Osteoblast (primary cell): ENCODE data around the gene HOXC11. TPM values are rescaled to one million over a fixed set of nuclear protein-coding genes. Genes with fewer than 3 reads are reported as not detected.
A peak's percentile ranks its signal among the peaks of the same experiment; 100 is the strongest.

Experiments
- DNase-seq: peaks from one replicate; pipeline ENCODE4 v3.0.0; 2011; ENCODE audit warnings: low spot score, mixed read lengths; ENCODE audit not compliant: insufficient read length; ENCODE audit errors: missing footprints
- H2AFZ ChIP-seq: 2 replicates; pipeline ENCODE4 v1.6.0; 2011; ENCODE audit warnings: mild to moderate bottlenecking, low read length
- H3K27ac ChIP-seq: 2 replicates; pipeline ENCODE4 v1.5.1; 2011; ENCODE audit warnings: mild to moderate bottlenecking, low read depth, low read length, moderate library complexity
- H3K27me3 ChIP-seq: 2 replicates; pipeline ENCODE4 v1.6.0; 2012; ENCODE audit warnings: mild to moderate bottlenecking, control low read depth, inconsistent platforms, low read length, moderate library complexity; ENCODE audit not compliant: insufficient read depth
- H3K36me3 ChIP-seq: 2 replicates; pipeline ENCODE4 v1.5.1; 2011; ENCODE audit warnings: mild to moderate bottlenecking, low read length, control low read depth, moderate library complexity; ENCODE audit not compliant: insufficient read depth
- H3K4me1 ChIP-seq: 2 replicates; pipeline ENCODE4 v1.5.1; 2011; ENCODE audit warnings: mild to moderate bottlenecking, low read length, control low read depth, moderate library complexity; ENCODE audit not compliant: insufficient read depth
- H3K4me2 ChIP-seq: 2 replicates; pipeline ENCODE4 v1.6.0; 2011; ENCODE audit warnings: mild to moderate bottlenecking, low read length; ENCODE audit not compliant: insufficient read depth
- H3K4me3 ChIP-seq: fragments of 200-600 bp; sonication (generic); 3 replicates; pipeline ENCODE4 v1.5.1; 2012; ENCODE audit warnings: mild to moderate bottlenecking, low read length, inconsistent platforms; ENCODE audit not compliant: insufficient read depth
- H3K79me2 ChIP-seq: 2 replicates; pipeline ENCODE4 v1.6.0; 2012; ENCODE audit warnings: mild to moderate bottlenecking, low read length, control low read depth, inconsistent platforms; ENCODE audit not compliant: insufficient read depth
- H3K9me3 ChIP-seq: 2 replicates; pipeline ENCODE4 v1.5.1; 2011; ENCODE audit warnings: low read depth, low read length, control low read depth
- H4K20me1 ChIP-seq: 2 replicates; pipeline ENCODE4 v1.6.0; 2012; ENCODE audit warnings: mild to moderate bottlenecking, low read length, control low read depth; ENCODE audit not compliant: insufficient read depth
- total RNA-seq: library from RNA; depleted of rRNA; stranded (reverse); fragments of >200 nt; gene quantifications from 2 replicates; pipeline ENCODE4 v1.2.3, GENCODE V29; 2012
- TF ChIP-seq, protein P1 (sequence below): IDR thresholded peaks from 2 replicates; pipeline ENCODE4 v1.5.1; 2011; ENCODE audit warnings: mild to moderate bottlenecking, low read depth, low read length, moderate library complexity; ENCODE audit errors: extremely low read depth

The HOXC11 gene
- total RNA-seq, 1 donor, result 1.1 TPM

DNA sequence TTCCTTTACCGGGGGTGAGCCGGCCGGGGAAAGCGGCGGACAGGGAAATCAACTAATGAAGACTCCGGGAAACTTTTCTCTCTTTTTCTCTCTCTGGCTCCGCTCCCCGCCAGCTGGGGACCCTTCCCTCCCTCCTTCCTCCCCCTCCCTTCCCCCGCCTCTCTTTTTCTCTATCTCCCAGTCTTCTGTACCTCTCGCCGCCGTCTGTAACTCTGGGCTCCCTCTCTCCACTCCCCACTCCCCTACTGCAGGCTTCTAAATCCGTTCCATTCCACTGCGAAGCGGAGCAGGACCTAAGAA, 6.9 kb upstream of the HOXC11 start:
- peak overlapping the region; percentile 70 for H2AFZ ChIP-seq
- no peaks in the 10 kb centered on the region for H4K20me1 ChIP-seq
- peaks cover 57% of the 10 kb centered on the region for H3K27me3 ChIP-seq
- DNase-seq, result no peak
- no peaks in the 10 kb centered on the region for H3K79me2 ChIP-seq
- no peaks in the 10 kb centered on the region for H3K4me1 ChIP-seq
- H3K9me3 ChIP-seq, result no peaks in the 10 kb centered on the region
- H3K4me3 ChIP-seq, result peak overlapping the region; percentile 64
- peak overlapping the region; percentile 71 for H3K4me2 ChIP-seq
- H3K27ac ChIP-seq, result no peak overlapping the region
- TF ChIP-seq, protein P1, sequence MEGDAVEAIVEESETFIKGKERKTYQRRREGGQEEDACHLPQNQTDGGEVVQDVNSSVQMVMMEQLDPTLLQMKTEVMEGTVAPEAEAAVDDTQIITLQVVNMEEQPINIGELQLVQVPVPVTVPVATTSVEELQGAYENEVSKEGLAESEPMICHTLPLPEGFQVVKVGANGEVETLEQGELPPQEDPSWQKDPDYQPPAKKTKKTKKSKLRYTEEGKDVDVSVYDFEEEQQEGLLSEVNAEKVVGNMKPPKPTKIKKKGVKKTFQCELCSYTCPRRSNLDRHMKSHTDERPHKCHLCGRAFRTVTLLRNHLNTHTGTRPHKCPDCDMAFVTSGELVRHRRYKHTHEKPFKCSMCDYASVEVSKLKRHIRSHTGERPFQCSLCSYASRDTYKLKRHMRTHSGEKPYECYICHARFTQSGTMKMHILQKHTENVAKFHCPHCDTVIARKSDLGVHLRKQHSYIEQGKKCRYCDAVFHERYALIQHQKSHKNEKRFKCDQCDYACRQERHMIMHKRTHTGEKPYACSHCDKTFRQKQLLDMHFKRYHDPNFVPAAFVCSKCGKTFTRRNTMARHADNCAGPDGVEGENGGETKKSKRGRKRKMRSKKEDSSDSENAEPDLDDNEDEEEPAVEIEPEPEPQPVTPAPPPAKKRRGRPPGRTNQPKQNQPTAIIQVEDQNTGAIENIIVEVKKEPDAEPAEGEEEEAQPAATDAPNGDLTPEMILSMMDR, result no peak
- no peaks in the 10 kb centered on the region for H3K36me3 ChIP-seq

DNA sequence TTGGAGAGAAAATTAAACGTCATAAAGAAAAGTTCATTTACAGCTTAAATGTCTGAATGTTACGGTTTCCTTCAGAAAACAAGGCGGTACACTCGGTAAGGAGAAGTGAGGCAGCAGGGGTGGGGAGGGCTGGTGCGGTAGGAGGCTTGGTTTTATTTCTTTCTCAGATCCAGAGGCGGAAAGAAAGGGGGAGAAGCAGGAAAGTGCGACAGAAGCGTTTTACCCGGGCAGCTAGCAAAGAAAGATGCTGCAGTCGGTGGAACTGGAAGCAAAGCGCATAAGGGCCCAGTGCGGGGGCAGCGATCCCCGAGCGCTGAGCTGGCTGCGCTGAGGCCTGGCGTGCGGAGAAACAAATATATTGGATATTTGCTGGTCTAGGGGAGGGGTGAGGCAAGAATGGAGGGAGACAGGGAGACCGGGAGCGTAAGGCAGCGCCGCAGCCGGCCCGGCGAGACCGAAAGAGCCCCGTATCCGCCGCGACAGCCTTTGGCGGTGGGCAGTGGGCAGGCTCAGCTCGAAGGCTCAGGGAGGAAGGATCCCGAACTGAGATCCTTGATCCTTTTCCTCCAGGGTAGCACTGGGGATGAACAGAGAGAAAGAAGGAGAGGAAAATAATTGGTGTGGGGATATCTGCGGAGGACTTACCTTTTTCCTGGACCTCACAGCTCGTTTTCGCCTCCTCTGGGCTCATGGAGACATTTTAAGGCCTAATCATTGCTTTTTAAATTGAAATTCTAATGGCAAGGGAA, 6.4 kb upstream of the HOXC11 start:
- Histone ChIP-seq H4K20me1 (no peaks in the 10 kb centered on the region), H3K4me1 (no peaks in the 10 kb centered on the region), H3K27ac (no peak overlapping the region), H3K79me2 (no peaks in the 10 kb centered on the region), H3K9me3 (no peaks in the 10 kb centered on the region), H2AFZ (peak overlapping the region; percentile 70), H3K36me3 (no peaks in the 10 kb centered on the region), H3K4me3 (peak overlapping the region; percentile 64), H3K4me2 (peak overlapping the region; percentile 71), H3K27me3 (peaks cover 57% of the 10 kb centered on the region)
- DNase-seq, result no peak
- TF ChIP-seq, protein P1, result no peak

DNA sequence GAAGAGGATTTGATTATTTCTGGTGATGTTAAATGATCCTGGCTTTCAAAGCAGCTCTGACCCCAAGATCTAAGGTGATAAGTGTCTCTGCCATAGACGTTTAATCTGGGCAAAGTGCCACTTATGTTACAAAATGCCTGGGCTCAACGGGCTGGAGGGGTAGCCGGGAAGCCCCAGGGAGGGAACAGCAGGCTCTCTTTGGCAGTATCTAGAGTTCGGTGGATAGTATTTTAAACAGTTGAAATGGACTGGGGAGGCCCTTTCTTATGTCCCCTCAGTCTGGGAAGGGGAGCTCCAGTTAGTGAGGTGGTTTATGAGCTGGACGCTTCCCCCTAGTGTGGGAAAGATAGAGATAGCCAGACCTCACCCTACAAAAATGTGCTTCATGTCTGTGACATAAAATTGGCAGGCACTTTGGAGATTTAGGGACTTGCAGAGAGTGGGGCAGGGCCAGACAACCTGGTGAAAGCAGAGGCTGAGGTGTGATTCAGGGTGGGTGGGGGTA, 5.5 kb upstream of the HOXC11 start:
- Histone ChIP-seq H2AFZ (no peak overlapping the region), H3K27ac (no peak overlapping the region), H4K20me1 (no peaks in the 10 kb centered on the region), H3K4me3 (peak overlapping the region; percentile 16), H3K4me1 (peaks cover 2% of the 10 kb centered on the region), H3K36me3 (no peaks in the 10 kb centered on the region), H3K4me2 (peak overlapping the region; percentile 45), H3K9me3 (no peaks in the 10 kb centered on the region), H3K79me2 (no peaks in the 10 kb centered on the region), H3K27me3 (peaks cover 57% of the 10 kb centered on the region)
- TF ChIP-seq, protein P1, result no peak
- DNase-seq, result no peak

DNA sequence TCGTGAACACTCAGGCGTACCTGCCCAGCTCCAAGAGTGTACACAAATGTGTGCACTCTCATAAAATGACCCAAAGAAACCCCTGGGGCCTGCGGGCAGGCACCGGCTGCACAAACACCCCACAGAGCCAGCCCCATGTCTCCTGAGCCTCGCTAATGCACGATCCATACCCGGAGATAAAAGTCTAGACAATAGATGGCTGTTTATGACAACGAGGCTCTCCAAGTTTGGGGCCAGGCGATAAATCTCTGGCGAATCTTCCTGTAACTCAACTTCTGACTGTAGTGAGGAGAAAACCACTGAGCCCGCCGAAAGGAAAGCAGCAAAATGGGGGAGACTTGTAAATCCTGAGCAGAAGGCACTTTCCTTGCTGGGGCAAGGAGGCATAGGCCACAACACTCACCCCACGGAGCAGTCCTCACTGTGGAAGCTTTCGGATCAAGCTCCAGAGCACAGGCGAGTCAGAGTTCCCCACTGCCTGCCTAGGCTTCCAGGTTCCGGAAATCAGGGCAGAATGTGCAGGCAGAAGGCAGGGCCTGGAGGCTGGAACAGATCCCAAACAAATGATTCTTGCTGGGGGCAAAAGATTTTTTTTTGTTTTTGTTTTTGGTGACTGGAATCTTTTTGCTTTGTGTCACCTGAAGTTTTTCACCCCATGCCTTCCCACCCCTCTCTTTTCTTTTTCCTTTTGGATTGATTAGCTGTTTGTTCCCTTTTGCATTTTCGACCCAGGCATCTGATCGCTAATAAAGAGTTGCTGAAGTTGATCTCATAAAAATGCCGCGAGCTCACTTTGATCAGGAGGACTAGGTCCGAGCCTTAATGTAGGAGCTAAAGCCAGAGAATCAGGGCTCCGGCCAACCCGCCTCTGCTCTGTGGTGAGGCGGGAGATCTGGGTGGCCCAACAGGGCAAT, 4.5 kb upstream of the HOXC11 start:
- Histone ChIP-seq H3K4me2 (no peak overlapping the region), H3K36me3 (no peaks in the 10 kb centered on the region), H2AFZ (no peak overlapping the region), H3K27me3 (peaks cover 51% of the 10 kb centered on the region), H3K4me1 (peaks cover 9% of the 10 kb centered on the region), H3K4me3 (no peak overlapping the region), H3K79me2 (no peaks in the 10 kb centered on the region), H4K20me1 (no peaks in the 10 kb centered on the region), H3K9me3 (no peaks in the 10 kb centered on the region), H3K27ac (no peak overlapping the region)
- TF ChIP-seq, protein P1, result no peak
- DNase-seq, result no peak
